Heart left ventricle (tissue), 13 donors: ENCODE measurements around the gene YRDC.

ENCODE experiments used
- POLR2A ChIP-seq, 2 donors: fragments of 450-650 bp; IDR thresholded peaks; one replicate each; pipeline ENCODE4 v1.6.1; 2017; ENCODE audit warnings: antibody characterized with exemption in 2 of 2, mild to moderate bottlenecking in 2 of 2, moderate library complexity in 2 of 2
- TF ChIP-seq, protein P1 (sequence below), 12 donors: fragments of 200-600 bp; sonication (generic) in 4 of 12; IDR thresholded peaks; one replicate each; pipeline versions ENCODE4 v1.5.0 to v1.8.0; 2018 to 2022; ENCODE audit warnings: antibody characterized with exemption in 12 of 12, mild to moderate bottlenecking in 5 of 12
- donor health status: ischemic (EF 13 %, LVEDD 7.1; RV severe dilation, severe dysfunction).
- donor health status: DM: no; HTN: yes; CAD: no.
- donor health status: DM: no; HTN: no; CAD: no.
- donor health status: ischemic (EF 25% LVEDD 6.9; RV normal size, moderate dysfunction).
- donor health status: ischemic (EF 25% LVEDD 5.7; RV mildly dilated, moderate dysfunction).
- donor health status: ischemic (EF 35%, LVEDD 5.7; RV mildly dilated, moderate dysfunction).
- donor health status: nonischemic (EF 11% LVEDD 7.7; RV severe dilation, severe dysfunction).
- donor health status: DM: yes; HTN: yes; CAD: no.
- donor health status: PGD.
- donor health status: ischemic (EF 29% LVEDD 5.4; RV normal size, mild dysfunction).
- donor health status: nonischemic (EF 23%, LVEDD 6.1; RV moderate dilation, normal function).

GRCh38 chr1:37764414-37764825 lies 43.6 kb downstream of the YRDC start:
- TF ChIP-seq, protein P1, sequence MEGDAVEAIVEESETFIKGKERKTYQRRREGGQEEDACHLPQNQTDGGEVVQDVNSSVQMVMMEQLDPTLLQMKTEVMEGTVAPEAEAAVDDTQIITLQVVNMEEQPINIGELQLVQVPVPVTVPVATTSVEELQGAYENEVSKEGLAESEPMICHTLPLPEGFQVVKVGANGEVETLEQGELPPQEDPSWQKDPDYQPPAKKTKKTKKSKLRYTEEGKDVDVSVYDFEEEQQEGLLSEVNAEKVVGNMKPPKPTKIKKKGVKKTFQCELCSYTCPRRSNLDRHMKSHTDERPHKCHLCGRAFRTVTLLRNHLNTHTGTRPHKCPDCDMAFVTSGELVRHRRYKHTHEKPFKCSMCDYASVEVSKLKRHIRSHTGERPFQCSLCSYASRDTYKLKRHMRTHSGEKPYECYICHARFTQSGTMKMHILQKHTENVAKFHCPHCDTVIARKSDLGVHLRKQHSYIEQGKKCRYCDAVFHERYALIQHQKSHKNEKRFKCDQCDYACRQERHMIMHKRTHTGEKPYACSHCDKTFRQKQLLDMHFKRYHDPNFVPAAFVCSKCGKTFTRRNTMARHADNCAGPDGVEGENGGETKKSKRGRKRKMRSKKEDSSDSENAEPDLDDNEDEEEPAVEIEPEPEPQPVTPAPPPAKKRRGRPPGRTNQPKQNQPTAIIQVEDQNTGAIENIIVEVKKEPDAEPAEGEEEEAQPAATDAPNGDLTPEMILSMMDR (IDR thresholded peaks at IDR 0.05) = no peak
- no peak for TF ChIP-seq POLR2A (IDR thresholded peaks at IDR 0.05)
